Gastrocnemius medialis (tissue), 4 donors: ENCODE data around the gene HOXB8. TPM values are rescaled to one million over a fixed set of nuclear protein-coding genes. Genes with fewer than 3 reads are reported as not detected.

Source experiments
- ATAC-seq, 2 donors: fragments of 150-250 bp; one replicate each; pipeline ENCODE4 v1.9.1; 2016
- DNase-seq, 2 donors: peaks; one replicate each; pipeline ENCODE4 v3.0.0-alpha.2; 2019
- H3K27ac ChIP-seq, 4 donors: fragments of 200-600 bp; sonication (generic); 1 replicate in 1 of 4; 2 replicates in 3 of 4; pipeline ENCODE4 v1.5.1; 2016 to 2018; ENCODE audit warnings: mild to moderate bottlenecking in 2 of 4, moderate library complexity in 1 of 4
- H3K27me3 ChIP-seq, 3 donors: fragments of 200-600 bp; sonication (generic) in 2 of 3; 1 replicate in 1 of 3; 2 replicates in 2 of 3; pipeline versions ENCODE4 v1.5.1 to v1.6.0; 2016 to 2019; ENCODE audit warnings: mild to moderate bottlenecking in 1 of 3, moderate library complexity in 1 of 3
- H3K36me3 ChIP-seq, 2 donors: fragments of 200-600 bp; sonication (generic) in 1 of 2; one replicate each; pipeline ENCODE4 v1.5.1; 2017 to 2018
- H3K4me1 ChIP-seq, 2 donors: fragments of 200-600 bp; sonication (generic) in 1 of 2; one replicate each; pipeline ENCODE4 v1.5.1; 2016 to 2017; ENCODE audit warnings: mild to moderate bottlenecking in 2 of 2
- H3K4me3 ChIP-seq, 4 donors: fragments of 200-600 bp; sonication (generic) in 3 of 4; 1 replicate in 1 of 4; 2 replicates in 3 of 4; pipeline ENCODE4 v1.5.1; 2016 to 2019; ENCODE audit warnings: mild to moderate bottlenecking in 2 of 4
- H3K9me3 ChIP-seq, 3 donors: fragments of 200-600 bp; sonication (generic) in 2 of 3; 1 replicate in 1 of 3; 2 replicates in 2 of 3; pipeline ENCODE4 v1.5.1; 2016 to 2019
- POLR2A ChIP-seq, 2 donors: fragments of 450-650 bp; IDR thresholded peaks; one replicate each; pipeline ENCODE4 v1.6.1; 2017; ENCODE audit warnings: antibody characterized with exemption in 2 of 2, mild to moderate bottlenecking in 2 of 2, moderate library complexity in 2 of 2
- in situ Hi-C, 4 donors: fragments of 200-750 bp; cut with MboI; loops; one replicate each; pipeline versions ENCODE4 v1.15.0 to v1.8.0; 2017; ENCODE audit warnings: low sequenced_read_pairs in 4 of 4
- intact Hi-C: fragments of 100-400 bp; cut with DNase I; formaldehyde crosslinking; loops from one replicate; pipeline ENCODE4 v1.15.1; 2023; ENCODE audit warnings: low total_unique reads
- total RNA-seq, 4 donors: library from RNA; depleted of rRNA; stranded (reverse); fragments of >200 nt; gene quantifications; one replicate each; pipeline versions ENCODE4 v1.1.0 to v1.2.3, GENCODE V29; 2016
- TF ChIP-seq, protein P1 (sequence below), 5 experiments: fragments of 450-650 bp in 3 of 5; fragments of 200-600 bp in 2 of 5; sonication (generic) in 2 of 5; IDR thresholded peaks in 4 of 5; conservative IDR thresholded peaks in 1 of 5; 1 replicate in 4 of 5; 2 replicates in 1 of 5; pipeline ENCODE4 v1.5.1; 2016 to 2019; ENCODE audit warnings: antibody characterized with exemption in 5 of 5, mild to moderate bottlenecking in 3 of 5, moderate library complexity in 3 of 5

HOXB8 gene
- total RNA-seq, 4 donors from 2014 or later: 0.27 TPM; not detected in 3

DNA sequence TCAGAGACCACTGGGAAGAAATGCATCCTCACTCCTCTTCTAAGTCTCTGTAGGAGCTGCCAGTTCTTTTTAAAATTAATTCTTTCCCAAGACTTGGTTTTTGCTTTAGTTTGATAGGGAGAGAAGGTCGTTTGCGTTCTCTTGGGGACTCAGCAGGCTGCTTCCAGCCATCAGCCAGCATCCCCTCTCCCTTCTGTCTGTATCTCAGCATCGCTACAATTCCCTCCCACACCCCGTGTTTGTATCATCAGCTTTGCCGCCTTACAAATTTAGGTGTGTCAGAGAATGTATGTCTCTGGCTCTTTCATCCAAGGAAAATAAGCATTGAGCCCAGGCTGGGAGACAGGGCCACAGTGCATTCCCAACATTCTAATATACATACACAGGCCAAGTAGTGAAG is 15.7 kb downstream of the HOXB8 start:
- H3K9me3 ChIP-seq: no peaks in the 10 kb centered on the region
- in situ Hi-C loops (loop anchor here in 3 of 4 donors (10.0 kb wide), 2 partner anchors 255 to 265 kb away; no protein-coding TSS in a partner anchor), intact Hi-C loops (no loop called here)
- DNase-seq (no peak), ATAC-seq (no peak)
- no peak overlapping the region for H3K27ac ChIP-seq
- H3K4me1 ChIP-seq: peaks cover 3 to 13% of the 10 kb centered on the region in 2 donors
- peaks cover 95 to 98% (median 95%) of the 10 kb centered on the region in 3 donors for H3K27me3 ChIP-seq
- no peak for TF ChIP-seq POLR2A (IDR thresholded peaks at IDR 0.05)
- TF ChIP-seq, protein P1, sequence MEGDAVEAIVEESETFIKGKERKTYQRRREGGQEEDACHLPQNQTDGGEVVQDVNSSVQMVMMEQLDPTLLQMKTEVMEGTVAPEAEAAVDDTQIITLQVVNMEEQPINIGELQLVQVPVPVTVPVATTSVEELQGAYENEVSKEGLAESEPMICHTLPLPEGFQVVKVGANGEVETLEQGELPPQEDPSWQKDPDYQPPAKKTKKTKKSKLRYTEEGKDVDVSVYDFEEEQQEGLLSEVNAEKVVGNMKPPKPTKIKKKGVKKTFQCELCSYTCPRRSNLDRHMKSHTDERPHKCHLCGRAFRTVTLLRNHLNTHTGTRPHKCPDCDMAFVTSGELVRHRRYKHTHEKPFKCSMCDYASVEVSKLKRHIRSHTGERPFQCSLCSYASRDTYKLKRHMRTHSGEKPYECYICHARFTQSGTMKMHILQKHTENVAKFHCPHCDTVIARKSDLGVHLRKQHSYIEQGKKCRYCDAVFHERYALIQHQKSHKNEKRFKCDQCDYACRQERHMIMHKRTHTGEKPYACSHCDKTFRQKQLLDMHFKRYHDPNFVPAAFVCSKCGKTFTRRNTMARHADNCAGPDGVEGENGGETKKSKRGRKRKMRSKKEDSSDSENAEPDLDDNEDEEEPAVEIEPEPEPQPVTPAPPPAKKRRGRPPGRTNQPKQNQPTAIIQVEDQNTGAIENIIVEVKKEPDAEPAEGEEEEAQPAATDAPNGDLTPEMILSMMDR (IDR thresholded peaks at IDR 0.05 in 4 of 5, conservative IDR thresholded peaks at IDR 0.05 in 1 of 5): no peak
- no peak overlapping the region for H3K4me3 ChIP-seq
- H3K36me3 ChIP-seq: no peaks in the 10 kb centered on the region

DNA sequence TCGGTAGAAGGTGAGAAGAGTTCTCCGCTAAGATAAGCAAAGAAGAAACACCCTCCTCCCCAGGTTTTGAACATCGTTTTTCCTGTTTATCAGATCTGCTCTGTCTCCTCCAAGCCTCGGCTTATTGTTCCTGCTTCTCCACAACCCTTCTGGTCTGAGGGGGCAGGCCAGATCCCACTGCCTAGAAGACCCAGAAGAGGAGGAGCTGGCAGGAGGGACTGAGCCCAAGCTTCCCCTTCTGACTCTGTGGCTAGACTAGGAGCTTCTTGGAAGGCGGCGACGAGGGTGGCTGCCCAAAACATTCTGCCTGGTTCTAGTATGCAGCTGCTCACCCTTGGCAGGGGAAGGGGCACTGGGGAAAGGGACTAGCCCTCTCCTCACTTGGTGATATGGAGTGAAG is 16.4 kb downstream of the HOXB8 start:
- peaks cover 92 to 98% (median 95%) of the 10 kb centered on the region in 3 donors for H3K27me3 ChIP-seq
- no peaks in the 10 kb centered on the region for H3K9me3 ChIP-seq
- H3K4me3 ChIP-seq: no peak overlapping the region
- intact Hi-C loops (no loop called here), in situ Hi-C loops (loop anchor here in 3 of 4 donors (10.0 kb wide), 2 partner anchors 254 to 264 kb away; no protein-coding TSS in a partner anchor)
- H3K36me3 ChIP-seq: no peaks in the 10 kb centered on the region
- peak overlapping the region in 1 of 4 donors; percentile 73 for H3K27ac ChIP-seq
- no peak for DNase-seq
- ATAC-seq: no peak
- TF ChIP-seq POLR2A (IDR thresholded peaks at IDR 0.05): no peak
- TF ChIP-seq, protein P1 (IDR thresholded peaks at IDR 0.05 in 4 of 5, conservative IDR thresholded peaks at IDR 0.05 in 1 of 5): no peak
- H3K4me1 ChIP-seq: peaks cover 3 to 14% of the 10 kb centered on the region in 2 donors

DNA sequence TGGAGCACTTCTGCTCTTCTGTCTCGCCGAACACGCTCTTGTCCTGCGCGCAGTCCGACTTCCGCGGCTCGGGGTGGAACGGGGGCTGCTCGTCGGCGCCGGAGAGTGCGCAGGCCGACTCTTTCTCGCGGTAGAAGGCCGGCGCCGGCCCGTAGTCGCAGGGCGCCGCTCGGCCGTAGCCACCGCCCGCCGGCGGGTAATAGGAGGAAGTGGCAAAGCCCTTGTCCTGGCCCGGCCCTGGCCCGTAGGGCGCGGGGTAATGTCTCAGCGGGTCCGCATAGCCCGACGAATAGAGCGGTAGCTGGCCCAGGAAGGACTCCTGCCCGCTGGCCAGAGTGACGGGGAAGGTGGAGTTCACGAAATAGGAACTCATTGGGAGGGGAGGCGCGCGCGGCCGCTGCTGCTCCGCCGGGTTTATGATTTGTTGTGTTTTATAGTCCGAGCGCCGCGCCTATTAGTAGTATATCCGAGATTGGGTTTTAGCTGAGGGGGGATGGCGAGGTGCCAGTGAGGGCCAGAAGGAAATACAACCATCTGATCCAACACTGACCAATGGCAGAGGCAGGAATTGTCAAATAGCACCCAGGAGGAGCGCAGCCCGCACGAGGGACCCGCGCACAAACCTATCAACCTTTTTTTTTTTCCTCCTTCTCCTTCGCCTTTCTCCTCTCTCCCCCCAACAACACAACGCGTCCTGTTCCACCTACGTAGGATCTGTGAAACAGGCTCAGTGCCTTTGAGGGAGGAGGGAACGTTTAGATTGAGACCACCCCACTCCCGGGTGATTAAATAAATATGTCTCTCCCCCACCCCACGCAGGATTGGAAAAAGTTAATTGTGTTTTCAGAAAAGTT is 17.1 kb downstream of the HOXB8 start:
- Histone ChIP-seq H3K27ac (peak overlapping the region; percentile 43 to 74 (median 72)), H3K36me3 (no peaks in the 10 kb centered on the region), H3K4me3 (peak overlapping the region; percentile 48 to 72 (median 58)), H3K27me3 (peaks cover 89 to 98% (median 94%) of the 10 kb centered on the region in 3 donors), H3K9me3 (no peaks in the 10 kb centered on the region), H3K4me1 (peaks cover 3 to 21% of the 10 kb centered on the region in 2 donors)
- in situ Hi-C loops: loop anchor here in 3 of 4 donors (10.0 kb wide), 2 partner anchors 253 to 263 kb away; no protein-coding TSS in a partner anchor
- ATAC-seq (peak; percentile 15 to 27), DNase-seq (no peak)
- peak in 1 of 2 donors; percentile 41 for TF ChIP-seq POLR2A (IDR thresholded peaks at IDR 0.05)
- TF ChIP-seq, protein P1 (IDR thresholded peaks at IDR 0.05 in 4 of 5, conservative IDR thresholded peaks at IDR 0.05 in 1 of 5): no peak
- intact Hi-C loops: no loop called here

DNA sequence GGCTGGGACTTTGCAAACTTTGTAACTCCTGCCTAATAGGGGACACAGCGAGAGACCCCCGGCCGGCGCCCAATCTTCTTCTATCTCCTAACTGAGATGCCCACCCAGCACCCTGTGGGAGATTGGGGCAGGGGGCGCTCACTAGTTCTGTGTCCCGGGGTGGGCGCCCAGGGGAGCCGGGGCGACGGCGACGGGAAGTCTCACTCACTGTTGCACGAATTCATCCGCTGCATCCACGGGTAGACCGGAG is 17.6 kb downstream of the HOXB8 start:
- Histone ChIP-seq H3K9me3 (no peaks in the 10 kb centered on the region), H3K4me3 (peak overlapping the region; percentile 48 to 72 (median 58)), H3K27me3 (peaks cover 85 to 99% (median 94%) of the 10 kb centered on the region in 3 donors), H3K27ac (peak overlapping the region; percentile 43 to 74 (median 72)), H3K4me1 (peaks cover 3 to 25% of the 10 kb centered on the region in 2 donors), H3K36me3 (no peaks in the 10 kb centered on the region)
- intact Hi-C loops (no loop called here), in situ Hi-C loops (loop anchor here in 3 of 4 donors (10.0 kb wide), 2 partner anchors 253 to 263 kb away; no protein-coding TSS in a partner anchor)
- TF ChIP-seq, protein P1 (IDR thresholded peaks at IDR 0.05 in 4 of 5, conservative IDR thresholded peaks at IDR 0.05 in 1 of 5): no peak
- no peak for TF ChIP-seq POLR2A (IDR thresholded peaks at IDR 0.05)
- ATAC-seq (no peak), DNase-seq (no peak)
